Upper lobe of right lung (tissue), 1 donor: ENCODE measurements around the gene MRPL3. TPM values are rescaled to one million over a fixed set of nuclear protein-coding genes. Genes with fewer than 3 reads are reported as not detected.

Experiments
- ATAC-seq: fragments of 200-7000 bp; cut with Tn5 transposase; one replicate; pipeline ENCODE4 v1.9.1; 2020; ENCODE audit warnings: mild to moderate bottlenecking, moderate library complexity
- DNase-seq: peaks from one replicate; pipeline ENCODE4 v3.0.0-alpha.2; 2020
- H3K27ac ChIP-seq: fragments of 200-600 bp; one replicate; pipeline ENCODE4 v1.8.0; 2022
- H3K27me3 ChIP-seq: fragments of 200-600 bp; one replicate; pipeline ENCODE4 v1.8.0; 2022; ENCODE audit warnings: mild to moderate bottlenecking
- H3K36me3 ChIP-seq: fragments of 200-600 bp; one replicate; pipeline ENCODE4 v1.8.0; 2022
- H3K4me1 ChIP-seq: fragments of 200-600 bp; one replicate; pipeline ENCODE4 v1.8.0; 2022
- H3K4me3 ChIP-seq: fragments of 200-600 bp; one replicate; pipeline ENCODE4 v1.8.0; 2022; ENCODE audit warnings: mild to moderate bottlenecking
- H3K9me3 ChIP-seq: fragments of 200-600 bp; one replicate; pipeline ENCODE4 v1.8.0; 2022
- CTCF ChIP-seq: fragments of 200-600 bp; IDR thresholded peaks from one replicate; pipeline ENCODE4 v1.8.0; 2022; ENCODE audit warnings: antibody characterized with exemption
- intact Hi-C: fragments of 100-400 bp; cut with DNase I; formaldehyde crosslinking; loops from one replicate; pipeline ENCODE4 v1.11.0; 2022
- total RNA-seq: library from RNA; stranded (reverse); fragmentation: NEBNext Ultra II Directional; extraction: Animal tissue kit (Norgen Biotek cat#: 25700); gene quantifications from one replicate; pipeline ENCODE4 v1.2.1, GENCODE V29; 2021
- donor health status: DM: no; HTN: yes; CAD: no; lungs with severe emphysema.

MRPL3 gene
- total RNA-seq, 1 donor from 2014 or later, result 48.8 TPM

- ATAC-seq (no peak), DNase-seq (no peak)
- Histone ChIP-seq H3K4me3 (no peak overlapping the region), H3K9me3 (no peaks in the 10 kb centered on the region), H3K27ac (no peak overlapping the region), H3K27me3 (no peaks in the 10 kb centered on the region), H3K36me3 (no peaks in the 10 kb centered on the region), H3K4me1 (no peaks in the 10 kb centered on the region)
- no peak for TF ChIP-seq CTCF
- intact Hi-C loops, result no loop called here
These were observed 85.0 kb downstream of the MRPL3 start for GRCh38 chr3:131417751-131418150.

Other genes starting within 250 kb of the MRPL3 start
- 47.2 TPM for gene NUDT16, start 121.2 kb downstream of the MRPL3 start, total RNA-seq